ENCODE results near the gene LAMC3.

- TF ChIP-seq CTCF (IDR thresholded peaks at IDR 0.05) (no peak), RAD21 (IDR thresholded peaks at IDR 0.05; ENCODE audit: low read length) (no peak), IRF3 (IDR thresholded peaks at IDR 0.05; ENCODE audit: low read depth, low read length) (no peak), USF2 (IDR thresholded peaks at IDR 0.05; ENCODE audit: borderline replicate concordance, low read depth, low read length) (no peak), MAX (IDR thresholded peaks at IDR 0.05; ENCODE audit: low read depth) (no peak), EZH2phosphoT487 (IDR thresholded peaks at IDR 0.05; ENCODE audit: borderline replicate concordance, low read depth) (no peak), SMC3 (IDR thresholded peaks at IDR 0.05; ENCODE audit: low read depth, low read length) (no peak)
Observed at GRCh38 chr9:130972957-130973685, 35.9 kb upstream of the LAMC3 start.

All from SK-N-SH (cell line).